GM19468 (cell line): ENCODE measurements around the gene FAM149A.

Experiments
- ATAC-seq: cut with Tn5 transposase; IDR thresholded peaks from one replicate; pipeline ENCODE4 v1.9.1; 2021; ENCODE audit warnings: mild to moderate bottlenecking, moderate library complexity, moderate number of reproducible peaks; ENCODE audit not compliant: unreplicated experiment; ENCODE audit errors: extremely low read depth

Gene FAM149A

GRCh38 chr4:186150926-186151325, 46.4 kb downstream of the FAM149A start:
- ATAC-seq = no peak

- no peak for ATAC-seq
Observed at GRCh38 chr4:186151499-186151898, 47.0 kb downstream of the FAM149A start.

- no peak for ATAC-seq
Observed at GRCh38 chr4:186158021-186158813, 53.7 kb downstream of the FAM149A start.

GRCh38 chr4:186158966-186159365, 54.5 kb downstream of the FAM149A start:
- ATAC-seq = no peak

GRCh38 chr4:186159613-186160012, 55.1 kb downstream of the FAM149A start:
- no peak for ATAC-seq

- peak; percentile 86 for ATAC-seq
Observed at GRCh38 chr4:186161138-186161537, 56.6 kb downstream of the FAM149A start.

GRCh38 chr4:186166852-186167512, 62.5 kb downstream of the FAM149A start:
- ATAC-seq = no peak

- no peak for ATAC-seq
Observed at GRCh38 chr4:186167605-186168004, 63.1 kb downstream of the FAM149A start.

- ATAC-seq = no peak
Observed at GRCh38 chr4:186168750-186169149, 64.2 kb downstream of the FAM149A start.

GRCh38 chr4:186169333-186169944, 64.9 kb downstream of the FAM149A start:
- ATAC-seq = no peak

- no peak for ATAC-seq
Observed at GRCh38 chr4:186169945-186170802, 65.7 kb downstream of the FAM149A start.

GRCh38 chr4:186170966-186171365, 66.5 kb downstream of the FAM149A start:
- ATAC-seq = no peak

GRCh38 chr4:186172546-186172945, 68.0 kb downstream of the FAM149A start:
- ATAC-seq = no peak

GRCh38 chr4:186188107-186188506, 83.6 kb downstream of the FAM149A start:
- no peak for ATAC-seq

- ATAC-seq = no peak
Observed at GRCh38 chr4:186189656-186190055, 85.2 kb downstream of the FAM149A start.

GRCh38 chr4:186190581-186191199, 86.2 kb downstream of the FAM149A start:
- ATAC-seq = peak; percentile 3

- peak; percentile 70 for ATAC-seq
Observed at GRCh38 chr4:186191200-186192065, 86.9 kb downstream of the FAM149A start, which contains the start of gene CYP4V2. TSS of gene CYP4V2 (plus strand) at chr4:186191567. CDS start at chr4:186191824, 257 bp downstream.

GRCh38 chr4:186192066-186192612, 87.6 kb downstream of the FAM149A start:
- ATAC-seq = no peak

- ATAC-seq = no peak
Observed at GRCh38 chr4:186193851-186194250, 89.3 kb downstream of the FAM149A start.
